ENCODE measurements around the gene GTF2F2. TPM values are rescaled to one million over a fixed set of nuclear protein-coding genes. Genes with fewer than 3 reads are reported as not detected.

GTF2F2 gene
- total and polyA plus RNA-seq, 2 donors (not counting 3 experiments of a cell fraction or from before 2014, with no cell fraction given) = 7.5 to 23.6 TPM

GRCh38 chr13:45216193-45216592 lies 95.9 kb downstream of the GTF2F2 start:
- intact Hi-C loops (cut with micrococcal nuclease) (no loop called here), dilution Hi-C loops (cut with MboI; ENCODE audit: extremely low pct_ligation_motif_present, low sequenced_read_pairs) (no loop called here)
- Histone ChIP-seq H3K27me3 (ENCODE audit: control insufficient read depth in 2 of 2, insufficient read depth in 2 of 2, low read length in 2 of 2) (no peaks in the 10 kb centered on the region), H3K4me2 (ENCODE audit: insufficient read depth, low read length) (no peak overlapping the region), H3K4me3 (replicated peaks in 1 of 3; ENCODE audit: insufficient read depth in 1 of 3, low read depth in 1 of 3, low read length in 3 of 3) (no peak overlapping the region), H3K36me3 (ENCODE audit: control insufficient read depth in 2 of 2, extremely low read depth in 1 of 2, insufficient read depth in 2 of 2, low read length in 2 of 2) (no peaks in the 10 kb centered on the region), H3K79me2 (ENCODE audit: control insufficient read depth, insufficient read depth, low read length) (no peaks in the 10 kb centered on the region), H2AFZ (ENCODE audit: low read depth, low read length) (no peak overlapping the region), H3K27ac (ENCODE audit: insufficient read depth, low read depth, low read length) (no peak overlapping the region), H3K9me3 (replicated peaks; ENCODE audit: control insufficient read depth, insufficient read depth, low read length) (no peaks in the 10 kb centered on the region), H4K20me1 (replicated peaks; ENCODE audit: control insufficient read depth, extremely low read depth, insufficient read depth, low read length) (no peaks in the 10 kb centered on the region), H3K9ac (replicated peaks; ENCODE audit: extremely low read depth, insufficient read depth, low read length) (no peak overlapping the region), H3K4me1 (ENCODE audit: control insufficient read depth, extremely low read depth, insufficient read depth, low read length) (peaks cover 18% of the 10 kb centered on the region), H3K9me1 (replicated peaks; ENCODE audit: control insufficient read depth, extremely low read depth, insufficient read depth, low read length) (no peaks in the 10 kb centered on the region)
- POLR2A ChIA-PET = no interaction called here
- DNase-seq (ENCODE audit: low read depth, low spot score) = no peak
- FAIRE-seq = no peak
- CTCF ChIA-PET = interaction anchor here (0.9 kb wide), 1 partner anchor 22 kb away, joined by 3 read pairs; no protein-coding TSS in a partner anchor
- TF ChIP-seq GATA2 (IDR thresholded peaks at IDR 0.05; ENCODE audit: insufficient read depth, insufficient read length, low read depth, low read length) = no peak
- TF ChIP-seq EZH2 (IDR thresholded peaks at IDR 0.05; ENCODE audit: borderline replicate concordance, low read depth, low read length, severe bottlenecking) = no peak
- no peak for TF ChIP-seq CTCF (IDR thresholded peaks at IDR 0.05; ENCODE audit: extremely low read depth in 1 of 2, insufficient read depth in 1 of 2, low read depth in 1 of 2, low read length in 2 of 2)
- TF ChIP-seq POLR2A (IDR thresholded peaks at IDR 0.05; ENCODE audit: low read depth, low read length) = no peak
- TF ChIP-seq FOS (IDR thresholded peaks at IDR 0.05; ENCODE audit: borderline replicate concordance, insufficient read depth, low read length) = no peak
- TF ChIP-seq MYC (IDR thresholded peaks at IDR 0.05; ENCODE audit: low read depth, low read length) = no peak
- TF ChIP-seq MAX (IDR thresholded peaks at IDR 0.05; ENCODE audit: insufficient read depth, insufficient read length) = no peak
- no peak for TF ChIP-seq POLR2AphosphoS5 (IDR thresholded peaks at IDR 0.05; ENCODE audit: insufficient read depth, low read depth, low read length)
- no peak for TF ChIP-seq JUN (IDR thresholded peaks at IDR 0.05; ENCODE audit: borderline replicate concordance, insufficient read depth, insufficient read length, low read depth)
- BruUV-seq (replicated peaks) = no TSS peak
